HG03066 (cell line): Measurements from ENCODE around the gene MAPK11.

ENCODE experiments used
- ATAC-seq: cut with Tn5 transposase; IDR thresholded peaks from one replicate; pipeline ENCODE4 v1.9.1; 2021; ENCODE audit warnings: low read depth; ENCODE audit not compliant: unreplicated experiment

The MAPK11 gene

DNA sequence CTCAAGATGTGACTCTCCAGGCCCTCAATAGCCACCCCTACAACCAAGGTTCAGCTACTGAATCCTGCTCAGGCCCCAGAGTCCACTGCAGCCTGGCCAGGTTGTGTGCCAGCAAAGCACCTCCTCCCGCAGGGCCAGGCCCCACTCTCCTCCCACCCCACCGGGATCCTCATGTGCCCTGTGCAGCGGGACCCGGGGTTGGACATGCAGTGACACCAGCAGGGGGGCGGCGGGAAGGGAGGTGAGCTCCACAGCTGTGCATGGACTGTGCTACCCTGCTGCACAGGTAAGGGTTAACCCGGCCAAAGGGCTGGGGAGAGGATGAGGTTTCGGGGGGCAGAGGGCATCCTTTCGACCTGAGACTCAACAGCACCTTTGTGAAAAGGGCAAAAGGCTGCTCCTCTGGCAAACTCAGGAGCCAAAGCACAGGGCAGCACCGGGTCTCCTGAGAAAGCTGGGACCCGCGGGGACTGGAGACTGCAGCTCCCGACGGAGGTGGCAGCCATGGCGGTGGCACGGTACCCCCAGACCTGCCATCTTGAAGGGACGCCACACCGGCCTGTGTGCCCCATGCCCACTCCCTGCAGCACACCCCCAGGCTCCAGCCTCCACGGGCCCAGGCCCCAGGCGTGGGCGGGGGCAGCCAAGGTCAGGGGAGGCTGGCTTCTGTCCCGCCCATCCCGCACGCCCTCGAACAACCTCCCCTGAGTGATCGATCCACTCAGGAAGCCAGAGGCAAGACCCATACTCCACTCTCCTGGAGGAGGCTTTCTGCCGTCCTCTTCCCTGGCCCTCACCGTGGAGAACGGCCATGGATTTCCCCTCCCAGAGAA is 26.7 kb upstream of the MAPK11 start:
- no peak for ATAC-seq

DNA sequence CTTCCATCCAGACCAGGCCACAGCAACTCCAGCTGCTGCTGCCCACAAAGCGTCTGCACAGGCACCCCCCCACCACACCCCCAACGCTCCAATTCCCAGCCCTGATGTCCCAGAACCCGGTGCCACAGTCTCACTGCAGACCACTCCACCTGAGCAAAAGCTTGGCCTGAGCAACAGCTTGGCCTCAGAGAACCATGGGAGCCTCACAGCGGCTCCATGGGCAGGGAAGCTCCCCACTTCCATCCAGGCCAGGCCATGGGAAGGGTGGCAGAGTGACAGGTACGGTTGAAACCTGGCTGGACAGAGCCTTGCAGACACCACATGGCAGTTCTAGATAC is 24.1 kb upstream of the MAPK11 start:
- no peak for ATAC-seq

DNA sequence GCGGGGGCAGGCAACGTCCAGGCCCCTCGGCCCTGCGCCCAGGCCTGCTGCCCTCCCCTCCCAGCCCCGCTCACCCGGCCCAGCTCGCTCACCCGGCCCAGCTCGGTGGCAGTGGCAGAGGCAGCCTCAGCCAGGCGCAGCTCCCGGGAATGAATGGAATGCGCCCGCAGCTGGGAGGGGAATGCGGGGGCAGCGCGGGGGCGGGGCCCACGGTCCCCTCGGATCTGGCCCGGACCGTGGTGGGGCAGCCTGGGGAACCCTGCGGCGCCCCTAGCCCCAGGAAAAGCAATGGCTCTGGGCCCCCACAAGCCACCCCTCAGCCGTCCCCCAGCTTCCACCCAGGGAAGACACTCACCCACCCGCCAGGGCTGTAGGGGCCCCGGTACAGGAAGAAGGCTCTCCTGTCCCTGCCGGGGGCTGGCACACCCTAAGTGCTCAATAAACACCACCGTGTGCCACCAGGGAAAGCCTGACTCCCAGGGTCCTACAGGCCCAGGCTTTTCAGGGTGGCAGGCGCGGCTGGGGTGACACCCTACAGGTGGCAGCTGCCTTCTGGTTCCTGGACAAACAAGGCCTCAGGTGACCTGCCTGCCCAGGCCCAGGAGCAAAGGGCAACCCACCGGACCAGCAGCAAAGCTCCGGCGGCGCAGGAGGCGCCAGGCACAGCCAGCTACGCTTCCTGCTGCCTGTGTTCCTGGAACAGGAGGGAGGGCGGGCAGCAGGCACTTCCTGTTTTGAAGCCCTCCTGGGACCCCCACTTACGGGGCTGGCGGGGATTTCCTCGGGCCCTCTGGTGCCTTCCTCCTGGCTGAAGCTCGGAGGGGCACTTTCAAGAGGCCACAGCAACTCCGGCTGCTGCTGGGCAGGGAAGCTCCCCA is 23.5 kb upstream of the MAPK11 start:
- ATAC-seq = no peak

- ATAC-seq = no peak
These were observed 22.7 kb upstream of the MAPK11 start for GRCh38 chr22:50292643-50293440.

- ATAC-seq = no peak
These were observed 19.9 kb upstream of the MAPK11 start for GRCh38 chr22:50289942-50290630.

DNA sequence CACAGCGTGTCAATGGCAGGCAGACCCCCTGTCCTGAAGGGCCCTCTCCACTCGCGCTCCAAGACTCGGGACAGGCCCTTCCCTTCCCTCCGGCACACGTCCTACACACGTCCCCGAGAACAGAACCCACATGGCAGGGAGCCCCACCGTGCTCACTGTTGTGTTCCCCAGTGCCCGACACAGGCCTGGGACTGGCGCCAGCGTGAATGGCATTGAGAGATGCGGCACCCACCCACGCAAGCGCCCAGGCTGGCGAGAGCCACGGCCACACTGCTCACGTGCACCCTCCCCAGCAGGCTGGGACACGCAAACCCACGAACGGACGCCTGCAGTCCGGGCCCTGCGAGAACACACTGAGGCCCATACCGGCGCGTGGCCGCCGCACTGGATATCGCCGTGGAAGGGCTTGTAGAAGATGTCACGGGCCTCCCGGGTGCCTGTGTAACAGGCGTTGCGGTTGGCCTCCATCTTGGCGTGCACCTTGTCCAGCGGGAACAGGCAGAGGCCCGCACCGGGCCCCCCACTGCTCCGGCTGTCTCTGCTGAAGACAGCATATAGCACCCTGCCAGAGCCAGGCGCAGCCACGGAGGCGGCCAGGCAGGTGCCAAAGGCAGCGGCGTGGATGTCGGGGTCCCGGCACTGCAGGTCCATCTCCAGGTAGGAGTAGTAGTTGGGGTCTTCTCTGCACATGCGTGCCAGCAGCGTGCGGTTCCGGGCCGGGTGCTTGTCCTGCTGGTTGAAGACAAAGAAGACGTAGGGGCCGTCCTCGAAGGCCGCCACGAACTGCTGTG is 19.2 kb upstream of the MAPK11 start:
- ATAC-seq = no peak

GRCh38 chr22:50287731-50288130 is 17.6 kb upstream of the MAPK11 start:
- ATAC-seq = no peak

GRCh38 chr22:50286701-50287318 is 16.6 kb upstream of the MAPK11 start:
- no peak for ATAC-seq

- no peak for ATAC-seq
These were observed 16.1 kb upstream of the MAPK11 start for GRCh38 chr22:50286275-50286674.

GRCh38 chr22:50285568-50286229 is 15.5 kb upstream of the MAPK11 start:
- no peak for ATAC-seq

DNA sequence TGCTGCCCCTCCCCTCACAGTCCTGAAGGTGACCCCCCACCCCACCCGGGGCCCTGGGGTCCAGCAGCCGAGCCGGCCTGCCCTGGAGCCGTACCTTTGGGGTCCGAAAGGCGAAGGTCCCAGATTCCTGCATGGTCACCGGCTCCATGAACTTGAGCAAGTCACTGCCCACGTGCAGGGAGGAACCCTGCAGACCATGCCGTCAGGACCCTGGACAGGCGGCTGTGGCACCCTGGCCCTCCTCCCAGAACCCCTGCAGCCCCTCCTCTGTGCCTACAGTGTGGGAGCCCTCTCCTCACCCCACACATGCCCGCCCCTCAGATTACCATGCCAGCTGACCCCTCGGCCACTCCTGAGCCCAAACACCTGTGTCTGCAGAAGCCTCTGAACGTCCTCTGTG is 14.3 kb upstream of the MAPK11 start:
- no peak for ATAC-seq

DNA sequence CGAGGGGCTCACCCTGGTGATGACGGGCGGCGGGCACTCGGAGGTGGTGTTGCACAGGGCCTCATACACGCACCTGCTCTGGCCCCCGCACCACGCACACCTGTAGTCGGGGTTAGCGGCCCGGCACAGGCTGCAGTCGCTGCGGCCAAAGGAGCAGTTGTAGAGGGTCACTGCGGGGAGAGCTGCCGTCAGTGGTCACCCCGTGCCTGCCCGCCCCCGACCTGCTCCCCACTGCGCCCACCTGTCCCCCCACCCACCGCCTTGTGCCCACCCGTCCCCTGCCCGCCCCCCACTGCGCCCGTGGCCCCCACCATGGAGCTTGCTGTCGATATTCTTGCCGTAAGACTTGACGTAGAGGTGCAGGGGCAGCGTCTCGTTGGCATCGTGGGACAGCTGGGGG is 13.6 kb upstream of the MAPK11 start:
- ATAC-seq = no peak

- ATAC-seq = no peak
These were observed 12.4 kb upstream of the MAPK11 start for GRCh38 chr22:50282361-50283155.

DNA sequence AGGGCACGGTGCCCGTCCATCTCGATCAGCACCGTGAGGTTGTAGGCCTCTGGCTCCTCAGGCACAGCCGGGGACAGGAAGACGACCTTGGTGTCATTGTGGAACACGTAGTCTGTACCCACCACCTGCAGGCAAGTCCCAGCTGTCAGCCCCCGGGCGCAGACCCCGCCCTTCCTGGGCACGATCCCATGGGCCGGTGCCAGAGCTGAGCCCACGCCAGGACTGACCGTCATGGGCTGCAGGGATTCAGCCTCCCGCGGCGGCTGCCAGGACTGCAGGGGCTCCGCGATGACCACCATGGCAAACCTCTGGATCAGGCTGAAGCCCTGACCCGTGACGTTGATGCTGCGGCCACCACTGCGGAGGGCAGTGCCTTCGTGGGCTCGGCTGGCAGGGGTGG is 11.8 kb upstream of the MAPK11 start:
- no peak for ATAC-seq

DNA sequence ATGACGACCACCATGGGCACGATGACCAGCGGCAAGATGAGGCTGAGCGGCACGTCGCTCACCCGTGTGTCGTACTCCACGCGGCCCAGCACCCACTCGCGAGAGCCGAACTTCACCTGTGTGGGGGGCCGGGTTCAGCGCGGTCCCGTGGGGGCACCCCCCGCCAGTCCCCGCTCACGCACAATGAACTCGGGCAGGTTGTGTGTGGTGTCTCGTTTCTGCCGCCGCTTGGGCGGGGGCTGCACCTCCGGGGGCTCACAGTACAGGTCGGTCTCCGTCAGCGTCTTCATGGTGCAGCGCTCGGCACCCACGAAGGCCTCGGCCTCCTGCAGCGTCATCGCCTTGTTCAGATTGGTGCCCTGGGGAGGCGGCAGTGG is 11.2 kb upstream of the MAPK11 start:
- ATAC-seq = no peak

DNA sequence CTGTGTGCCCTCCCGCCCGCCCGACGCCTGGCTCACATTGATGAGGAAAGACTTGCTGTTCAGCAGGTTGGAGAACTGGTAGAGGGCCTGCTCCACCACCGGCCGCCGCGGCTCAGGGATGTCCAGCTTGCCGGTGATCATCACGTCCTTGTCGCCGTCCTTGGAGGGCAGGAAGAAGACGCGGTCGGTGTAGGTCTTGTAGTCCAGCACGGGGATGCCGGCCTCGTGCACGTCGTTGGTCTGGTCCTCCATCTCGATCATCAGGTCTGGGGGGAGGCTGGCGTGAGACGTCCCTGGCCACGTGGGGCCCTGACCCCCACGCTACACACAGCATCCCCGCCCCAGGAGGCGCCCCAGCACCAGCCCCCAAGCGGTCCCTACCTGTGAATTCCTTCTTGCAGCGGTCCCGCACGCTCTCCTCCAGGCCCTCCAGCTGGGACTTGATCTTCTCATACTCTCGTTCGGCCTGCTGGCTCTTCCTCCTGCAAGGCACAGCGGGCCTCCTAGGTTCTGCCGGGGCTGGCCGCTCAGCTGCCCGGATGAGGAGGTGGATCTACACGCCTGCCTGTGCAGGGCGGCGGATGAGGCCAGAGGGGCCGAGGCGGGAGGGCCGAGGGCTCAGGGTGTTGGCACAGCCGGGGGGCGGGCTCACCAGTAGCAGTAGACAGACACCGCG is 10.7 kb upstream of the MAPK11 start:
- no peak for ATAC-seq

DNA sequence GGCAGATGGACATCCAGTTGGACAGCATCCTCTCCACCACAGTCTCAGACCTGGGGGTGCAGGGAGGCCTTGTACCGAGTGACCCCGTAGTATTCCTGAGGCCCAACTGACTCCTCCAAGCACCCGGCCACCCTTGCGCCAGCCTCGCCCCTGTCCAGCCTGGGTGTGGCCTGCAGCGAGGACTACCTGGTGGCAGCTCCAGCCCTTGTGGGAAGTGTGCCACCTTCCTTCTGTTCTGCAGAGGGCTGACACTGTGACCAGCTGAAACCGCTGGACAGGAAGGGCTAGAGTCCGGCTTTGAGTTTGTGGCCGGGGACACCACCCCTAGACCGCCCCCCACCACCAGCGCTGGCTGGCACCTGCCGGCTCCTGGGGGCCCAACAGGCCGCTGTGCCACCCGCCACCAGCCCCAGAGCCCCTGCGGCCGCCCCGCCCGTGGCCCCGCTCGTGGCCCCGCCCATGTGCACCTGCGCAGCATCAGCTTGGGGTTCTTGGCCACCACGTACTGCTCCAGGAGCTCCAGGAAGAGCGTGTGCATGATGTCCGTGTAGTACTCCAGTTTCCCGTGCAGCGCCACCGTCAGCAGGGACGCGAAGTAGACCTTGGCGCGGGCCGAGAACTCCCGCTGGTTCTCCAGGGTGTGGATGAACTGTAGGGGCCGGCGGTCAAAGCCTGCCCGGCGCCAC is 10.0 kb upstream of the MAPK11 start:
- ATAC-seq = no peak
